Keratinocyte (primary cell): ENCODE results near the gene SCUBE1. TPM values are rescaled to one million over a fixed set of nuclear protein-coding genes. Genes with fewer than 3 reads are reported as not detected.

Source experiments
- DNase-seq: peaks from one replicate; pipeline ENCODE4 v3.0.0-alpha.2; 2011; ENCODE audit warnings: low read depth, missing footprints, low spot score
- FAIRE-seq: peaks from 2 replicates; lab custom pipeline; 2011; peaks lifted over from hg19 to GRCh38; lab: Jason Lieb, UNC
- H2AFZ ChIP-seq: 2 replicates; pipeline ENCODE4 v1.6.0; 2012; ENCODE audit warnings: low read length, control low read depth, inconsistent platforms; ENCODE audit not compliant: control insufficient read depth
- H3K27ac ChIP-seq: 2 replicates; pipeline ENCODE4 v1.5.1; 2011; ENCODE audit warnings: low read length; ENCODE audit not compliant: control insufficient read depth, insufficient read depth
- H3K27me3 ChIP-seq: 3 replicates; pipeline ENCODE4 v1.6.0; 2011; ENCODE audit warnings: low read length; ENCODE audit not compliant: control insufficient read depth, insufficient read depth; ENCODE audit errors: extremely low read depth
- H3K36me3 ChIP-seq, 2 experiments: 2 replicates in 1 of 2; 3 replicates in 1 of 2; pipeline ENCODE4 v1.5.1; 2011; ENCODE audit warnings: low read length in 2 of 2, mild to moderate bottlenecking in 1 of 2; ENCODE audit not compliant: control insufficient read depth in 2 of 2, insufficient read depth in 2 of 2; ENCODE audit errors: extremely low read depth in 1 of 2
- H3K4me1 ChIP-seq: 3 replicates; pipeline ENCODE4 v1.5.1; 2011; ENCODE audit warnings: low read length; ENCODE audit not compliant: control insufficient read depth, insufficient read depth; ENCODE audit errors: extremely low read depth
- H3K4me2 ChIP-seq: 3 replicates; pipeline ENCODE4 v1.6.0; 2011; ENCODE audit warnings: low read depth, low read length; ENCODE audit not compliant: control insufficient read depth, insufficient read depth; ENCODE audit errors: extremely low read depth
- H3K4me3 ChIP-seq, 3 experiments: fragments of 200-600 bp in 1 of 3; sonication (generic) in 1 of 3; 2 replicates in 2 of 3; 3 replicates in 1 of 3; pipeline ENCODE4 v1.5.1; 2011 to 2016; ENCODE audit warnings: low read length in 3 of 3, mild to moderate bottlenecking in 3 of 3, control low read depth in 2 of 3, inconsistent platforms in 1 of 3, low read depth in 1 of 3, mixed read lengths in 1 of 3, mixed run types in 1 of 3, moderate library complexity in 1 of 3; ENCODE audit not compliant: control insufficient read depth in 2 of 3, insufficient read depth in 2 of 3; ENCODE audit errors: extremely low read depth in 1 of 3
- H3K79me2 ChIP-seq: 2 replicates; pipeline ENCODE4 v1.6.0; 2012; ENCODE audit warnings: low read length; ENCODE audit not compliant: control insufficient read depth, insufficient read depth
- H3K9ac ChIP-seq: 3 replicates; pipeline ENCODE4 v1.6.0; 2011; ENCODE audit warnings: low read length; ENCODE audit not compliant: control insufficient read depth, insufficient read depth; ENCODE audit errors: extremely low read depth
- H3K9me1 ChIP-seq: 3 replicates; pipeline ENCODE4 v1.6.0; 2011; ENCODE audit warnings: low read length; ENCODE audit not compliant: control insufficient read depth, insufficient read depth; ENCODE audit errors: extremely low read depth
- H3K9me3 ChIP-seq: 2 replicates; pipeline ENCODE4 v1.5.1; 2012; ENCODE audit warnings: low read depth, low read length; ENCODE audit not compliant: control insufficient read depth
- H4K20me1 ChIP-seq: 3 replicates; pipeline ENCODE4 v1.6.0; 2011; ENCODE audit warnings: low read length; ENCODE audit not compliant: control insufficient read depth, insufficient read depth; ENCODE audit errors: extremely low read depth
- EZH2 ChIP-seq: IDR thresholded peaks from one replicate; pipeline ENCODE4 v1.6.1; 2012; ENCODE audit warnings: inconsistent platforms, mild to moderate bottlenecking, low read length, moderate library complexity
- dilution Hi-C: fragments of 300-500 bp; cut with MboI; formaldehyde crosslinking; loops from one replicate; pipeline ENCODE4 v1.7.0; 2020; ENCODE audit warnings: low sequenced_read_pairs; ENCODE audit not compliant: extremely low pct_ligation_motif_present
- polyA plus RNA-seq, 5 experiments: library from polyadenylated mRNA; depleted of rRNA in 3 of 5; stranded (reverse) in 3 of 5; stranded (forward) in 1 of 5; unstranded in 1 of 5; fragments of >200 nt; gene quantifications; 1 replicate in 1 of 5; 2 replicates in 3 of 5; 3 replicates in 1 of 5; pipeline versions ENCODE4 v1.2.1 to v1.2.3, GENCODE V29; 2011 to 2012; ENCODE audit warnings: missing spikeins in 2 of 5, low read depth in 1 of 5, low replicate concordance in 1 of 5
- TF ChIP-seq, protein P1 (sequence below), 3 experiments: IDR thresholded peaks in 1 of 3; conservative IDR thresholded peaks in 1 of 3; optimal IDR thresholded peaks in 1 of 3; 2 replicates in 2 of 3; 3 replicates in 1 of 3; pipeline versions ENCODE3 to v1.5.1; 2011; ENCODE audit warnings: low read length in 3 of 3, mild to moderate bottlenecking in 3 of 3, moderate library complexity in 2 of 3, control low read depth in 1 of 3, inconsistent platforms in 1 of 3; ENCODE audit not compliant: insufficient read depth in 2 of 3; ENCODE audit errors: extremely low read depth in 1 of 3

Gene SCUBE1
- polyA plus RNA-seq, 1 donor (not counting 4 experiments of a cell fraction or from before 2014, with no cell fraction given): not detected

DNA sequence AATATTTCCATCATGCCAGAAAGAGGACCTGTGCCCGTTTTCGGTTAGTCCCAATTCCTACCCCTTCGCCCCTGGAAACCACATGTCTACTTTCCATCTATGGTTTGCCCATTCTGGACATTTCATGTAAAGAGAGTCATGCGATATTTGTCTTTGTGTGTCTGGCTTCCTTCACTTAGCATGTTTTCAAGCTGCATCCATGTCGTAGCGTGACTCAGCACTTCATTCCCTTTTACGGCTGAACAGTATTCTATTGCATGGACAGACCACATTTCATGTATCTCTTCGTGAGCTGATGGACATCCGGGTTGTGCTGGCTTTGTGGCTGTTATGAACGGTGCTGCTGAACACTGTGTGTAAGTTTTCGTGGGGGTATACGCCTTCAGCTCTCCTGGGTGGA is 43.4 kb downstream of the SCUBE1 start:
- Histone ChIP-seq H3K9me1 (no peaks in the 10 kb centered on the region), H2AFZ (no peak overlapping the region), H3K79me2 (no peaks in the 10 kb centered on the region), H3K4me1 (no peaks in the 10 kb centered on the region), H3K4me2 (no peak overlapping the region), H4K20me1 (no peaks in the 10 kb centered on the region), H3K27me3 (peaks cover 9% of the 10 kb centered on the region), H3K9ac (no peak overlapping the region), H3K9me3 (no peaks in the 10 kb centered on the region), H3K4me3 (no peak overlapping the region), H3K27ac (no peak overlapping the region), H3K36me3 (no peaks in the 10 kb centered on the region)
- no peak for TF ChIP-seq EZH2
- TF ChIP-seq, protein P1, sequence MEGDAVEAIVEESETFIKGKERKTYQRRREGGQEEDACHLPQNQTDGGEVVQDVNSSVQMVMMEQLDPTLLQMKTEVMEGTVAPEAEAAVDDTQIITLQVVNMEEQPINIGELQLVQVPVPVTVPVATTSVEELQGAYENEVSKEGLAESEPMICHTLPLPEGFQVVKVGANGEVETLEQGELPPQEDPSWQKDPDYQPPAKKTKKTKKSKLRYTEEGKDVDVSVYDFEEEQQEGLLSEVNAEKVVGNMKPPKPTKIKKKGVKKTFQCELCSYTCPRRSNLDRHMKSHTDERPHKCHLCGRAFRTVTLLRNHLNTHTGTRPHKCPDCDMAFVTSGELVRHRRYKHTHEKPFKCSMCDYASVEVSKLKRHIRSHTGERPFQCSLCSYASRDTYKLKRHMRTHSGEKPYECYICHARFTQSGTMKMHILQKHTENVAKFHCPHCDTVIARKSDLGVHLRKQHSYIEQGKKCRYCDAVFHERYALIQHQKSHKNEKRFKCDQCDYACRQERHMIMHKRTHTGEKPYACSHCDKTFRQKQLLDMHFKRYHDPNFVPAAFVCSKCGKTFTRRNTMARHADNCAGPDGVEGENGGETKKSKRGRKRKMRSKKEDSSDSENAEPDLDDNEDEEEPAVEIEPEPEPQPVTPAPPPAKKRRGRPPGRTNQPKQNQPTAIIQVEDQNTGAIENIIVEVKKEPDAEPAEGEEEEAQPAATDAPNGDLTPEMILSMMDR (optimal IDR thresholded peaks at IDR 0.05 in 1 of 3, IDR thresholded peaks at IDR 0.05 in 1 of 3, conservative IDR thresholded peaks at IDR 0.05 in 1 of 3; ENCODE audit: extremely low read depth in 1 of 3, insufficient read depth in 2 of 3, low read length in 3 of 3): no peak
- FAIRE-seq (no peak), DNase-seq (no peak)
- dilution Hi-C loops: no loop called here

DNA sequence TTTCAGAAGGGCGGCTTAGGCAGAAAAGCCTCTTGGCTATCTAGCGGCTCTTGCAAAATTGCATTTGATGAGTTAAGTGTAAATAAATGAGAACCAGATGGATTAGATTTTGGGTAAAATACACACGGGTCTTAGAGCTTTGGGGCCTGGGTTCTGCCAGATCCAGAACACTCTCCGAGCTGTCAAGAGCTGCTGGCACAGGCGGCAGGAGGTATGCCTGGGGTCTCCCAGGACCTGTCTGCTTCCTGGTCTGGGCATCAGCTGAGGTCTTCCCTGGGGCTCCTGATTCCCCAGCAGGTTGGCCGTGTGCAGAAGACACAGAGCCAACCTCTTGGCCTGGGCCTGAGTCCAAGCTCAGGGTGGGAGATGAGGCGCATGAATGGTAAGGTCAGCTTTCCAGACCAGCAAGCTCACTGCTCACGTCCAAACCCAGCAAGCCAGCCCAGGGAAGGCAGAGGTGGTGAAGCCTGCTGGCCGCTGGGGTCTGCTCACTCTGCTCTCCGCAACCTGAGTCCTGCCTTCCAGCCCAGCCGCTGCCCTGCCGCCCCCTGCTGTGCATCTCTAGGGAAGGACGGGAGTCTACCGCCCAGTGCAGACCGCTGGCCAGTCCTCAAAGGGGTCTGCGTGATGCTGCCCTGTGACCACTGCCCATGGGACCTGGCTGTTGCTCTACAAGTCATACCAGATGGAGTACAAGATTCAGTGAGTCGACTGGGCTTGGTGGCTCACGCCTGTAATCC is 44.9 kb downstream of the SCUBE1 start:
- Histone ChIP-seq H3K9me3 (no peaks in the 10 kb centered on the region), H2AFZ (no peak overlapping the region), H3K9me1 (no peaks in the 10 kb centered on the region), H3K9ac (no peak overlapping the region), H3K27me3 (peaks cover 9% of the 10 kb centered on the region), H4K20me1 (no peaks in the 10 kb centered on the region), H3K36me3 (no peaks in the 10 kb centered on the region), H3K4me1 (no peaks in the 10 kb centered on the region), H3K27ac (no peak overlapping the region), H3K4me3 (no peak overlapping the region), H3K4me2 (no peak overlapping the region), H3K79me2 (no peaks in the 10 kb centered on the region)
- dilution Hi-C loops: no loop called here
- DNase-seq: no peak
- no peak for FAIRE-seq
- no peak for TF ChIP-seq EZH2
- TF ChIP-seq, protein P1 (optimal IDR thresholded peaks at IDR 0.05 in 1 of 3, IDR thresholded peaks at IDR 0.05 in 1 of 3, conservative IDR thresholded peaks at IDR 0.05 in 1 of 3; ENCODE audit: extremely low read depth in 1 of 3, insufficient read depth in 2 of 3, low read length in 3 of 3): no peak
